MCF 10A (cell line): ENCODE measurements around the gene MFSD11. TPM values are rescaled to one million over a fixed set of nuclear protein-coding genes. Genes with fewer than 3 reads are reported as not detected.

Source experiments
- BruUV-seq: library from RNA; stranded (reverse); fragments of 400-500 nt; replicated peaks from 2 replicates; lab custom pipeline; 2021; lab: Mats Ljungman, UMichigan
- CTCF ChIA-PET: fragments of 300-600 bp; sonication (Branson Sonifier 250); formaldehyde crosslinking; extraction: SDS; loops from one replicate; lab custom pipeline; 2021; ENCODE audit warnings: antibody characterized with exemption, inconsistent platforms; lab: Yijun Ruan, JAX
- POLR2A ChIA-PET: fragments of 300-600, 350-650 bp; sonication (Branson Sonifier 250); formaldehyde crosslinking; extraction: SDS; loops from one replicate; lab custom pipeline; 2020; ENCODE audit warnings: antibody characterized with exemption, inconsistent platforms; lab: Yijun Ruan, JAX
- DNase-seq: peaks from one replicate; pipeline ENCODE4 v3.0.0-alpha.2; 2018; ENCODE audit not compliant: unreplicated experiment
- H3K27ac Mint-ChIP-seq: one replicate; pipeline ENCODE4 v1.8.0; 2022; ENCODE audit warnings: mild to moderate bottlenecking, low read depth, mixed read lengths; ENCODE audit not compliant: unreplicated experiment
- H3K27me3 Mint-ChIP-seq: one replicate; pipeline ENCODE4 v1.8.0; 2022; ENCODE audit warnings: mixed read lengths; ENCODE audit not compliant: insufficient read depth, unreplicated experiment
- H3K36me3 Mint-ChIP-seq: one replicate; pipeline ENCODE4 v1.8.0; 2022; ENCODE audit warnings: mild to moderate bottlenecking, moderate library complexity, mixed read lengths; ENCODE audit not compliant: insufficient read depth, unreplicated experiment
- H3K4me1 Mint-ChIP-seq: one replicate; pipeline ENCODE4 v1.8.0; 2022; ENCODE audit warnings: mixed read lengths; ENCODE audit not compliant: insufficient read depth, unreplicated experiment
- H3K4me3 Mint-ChIP-seq: one replicate; pipeline ENCODE4 v1.8.0; 2022; ENCODE audit warnings: mild to moderate bottlenecking, moderate library complexity, mixed read lengths; ENCODE audit not compliant: unreplicated experiment
- H3K9me3 Mint-ChIP-seq: one replicate; pipeline ENCODE4 v1.8.0; 2022; ENCODE audit warnings: mixed read lengths; ENCODE audit not compliant: unreplicated experiment
- CTCF ChIP-seq: fragments of 200-600 bp; IDR thresholded peaks from one replicate; pipeline ENCODE4 v1.8.0; 2022; ENCODE audit warnings: antibody characterized with exemption, mild to moderate bottlenecking; ENCODE audit not compliant: unreplicated experiment
- intact Hi-C: fragments of 100-400 bp; cut with micrococcal nuclease; formaldehyde crosslinking; loops from 2 replicates; pipeline ENCODE4 v1.14.1; 2022
- total RNA-seq: library from RNA; stranded (reverse); gene quantifications from 2 replicates; pipeline ENCODE4 v1.2.3, GENCODE V29; 2022

MFSD11 gene
- total RNA-seq, 1 experiment from 2014 or later = 11.6 TPM

GRCh38 chr17:76820561-76820960 lies 82.6 kb downstream of the MFSD11 start:
- Mint-ChIP-seq H3K9me3 (no peaks in the 10 kb centered on the region), H3K4me1 (no peaks in the 10 kb centered on the region), H3K27me3 (peaks cover 41% of the 10 kb centered on the region), H3K27ac (no peak overlapping the region), H3K4me3 (no peak overlapping the region), H3K36me3 (no peaks in the 10 kb centered on the region)
- POLR2A ChIA-PET = interaction anchor here (0.6 kb wide), 1 partner anchor 668 kb away, joined by 3 read pairs; no protein-coding TSS in a partner anchor
- TF ChIP-seq CTCF = no peak
- CTCF ChIA-PET = no interaction called here
- DNase-seq = no peak
- intact Hi-C loops = no loop called here
- BruUV-seq = no TSS peak

DNA sequence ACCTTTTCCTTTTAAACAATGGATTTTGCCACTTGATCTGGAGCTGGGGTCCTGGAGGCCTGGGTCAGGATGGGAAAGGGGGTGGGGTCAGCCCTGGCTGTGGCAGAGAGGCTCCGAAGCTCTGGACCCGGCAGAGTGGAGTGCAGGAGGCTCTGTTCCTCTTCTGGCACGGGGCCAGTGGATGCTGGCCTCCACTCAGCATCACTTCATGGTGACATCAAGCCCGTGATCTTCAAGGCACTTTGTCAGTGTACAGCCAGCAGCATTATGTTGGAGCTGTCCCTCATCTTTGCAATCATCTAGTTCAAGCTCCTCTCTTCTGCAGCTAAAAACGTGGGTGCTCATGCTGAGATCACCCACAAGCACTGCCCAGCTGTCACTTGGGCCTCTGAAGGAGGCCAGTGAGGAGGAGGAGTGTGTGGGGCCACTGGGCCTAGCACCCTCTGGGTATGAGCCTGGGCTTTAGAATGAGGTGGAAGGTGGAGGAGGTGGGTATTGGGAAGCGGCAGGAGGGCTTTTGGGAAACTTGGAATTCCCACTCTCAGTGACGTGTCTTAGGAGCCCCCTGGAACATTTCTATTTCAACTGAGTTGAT lies 84.4 kb downstream of the MFSD11 start:
- DNase-seq = no peak
- TF ChIP-seq CTCF = no peak
- H3K27ac Mint-ChIP-seq = no peak overlapping the region
- H3K4me1 Mint-ChIP-seq = no peaks in the 10 kb centered on the region
- no peaks in the 10 kb centered on the region for H3K9me3 Mint-ChIP-seq
- CTCF ChIA-PET = no interaction called here
- no TSS peak for BruUV-seq
- H3K27me3 Mint-ChIP-seq = peaks cover 41% of the 10 kb centered on the region
- no peak overlapping the region for H3K4me3 Mint-ChIP-seq
- H3K36me3 Mint-ChIP-seq = no peaks in the 10 kb centered on the region
- intact Hi-C loops = no loop called here
- POLR2A ChIA-PET = interaction anchor here (0.6 kb wide), 1 partner anchor 14 kb away, joined by 3 read pairs; no protein-coding TSS in a partner anchor

DNA sequence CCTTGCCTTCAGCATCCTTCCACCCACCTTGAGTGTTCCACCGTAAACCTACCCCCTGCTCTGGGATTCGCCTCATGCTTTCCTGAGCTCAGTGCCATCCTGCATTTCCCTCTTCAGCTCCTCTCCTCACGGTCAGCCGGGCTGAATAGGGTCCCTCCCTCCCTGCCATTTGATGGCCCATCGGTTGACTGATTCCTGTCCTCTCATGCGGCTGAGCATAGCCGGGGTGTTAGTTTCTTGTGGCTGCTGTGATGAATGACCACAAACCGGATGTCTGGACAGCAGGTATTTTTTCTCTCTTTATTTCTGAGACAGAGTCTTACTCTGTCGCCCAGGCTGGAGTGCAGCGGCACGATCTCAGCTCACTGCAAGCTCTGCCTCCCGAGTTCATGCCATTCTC lies 86.2 kb downstream of the MFSD11 start:
- no peak for DNase-seq
- intact Hi-C loops = no loop called here
- Mint-ChIP-seq H3K36me3 (no peaks in the 10 kb centered on the region), H3K4me1 (peaks cover 10% of the 10 kb centered on the region), H3K9me3 (no peaks in the 10 kb centered on the region), H3K27ac (no peak overlapping the region), H3K27me3 (peaks cover 30% of the 10 kb centered on the region), H3K4me3 (no peak overlapping the region)
- ChIA-PET POLR2A (interaction anchor here (1.0 kb wide), 1 partner anchor 14 kb away, joined by 3 read pairs; no protein-coding TSS in a partner anchor), CTCF (interaction anchor here (0.7 kb wide), 1 partner anchor 10 kb away, joined by 3 read pairs; no protein-coding TSS in a partner anchor)
- TF ChIP-seq CTCF = no peak
- no TSS peak for BruUV-seq

GRCh38 chr17:76826330-76827068 lies 88.6 kb downstream of the MFSD11 start:
- DNase-seq = no peak
- CTCF ChIA-PET = no interaction called here
- Mint-ChIP-seq H3K4me3 (no peak overlapping the region), H3K36me3 (no peaks in the 10 kb centered on the region), H3K9me3 (no peaks in the 10 kb centered on the region), H3K27me3 (peaks cover 15% of the 10 kb centered on the region), H3K27ac (no peak overlapping the region), H3K4me1 (peaks cover 10% of the 10 kb centered on the region)
- POLR2A ChIA-PET = interaction anchor here (1.1 kb wide), 1 partner anchor 10 kb away, joined by 4 read pairs; no protein-coding TSS in a partner anchor
- TF ChIP-seq CTCF = no peak
- BruUV-seq = no TSS peak
- intact Hi-C loops = no loop called here
